Measurements from ENCODE around the gene ABCF2. TPM values are rescaled to one million over a fixed set of nuclear protein-coding genes. Genes with fewer than 3 reads are reported as not detected.
A peak's percentile ranks its signal among the peaks of the same experiment; 100 is the strongest.

Gene ABCF2
- total RNA-seq, 1 experiment from 2014 or later: 55.5 TPM

- Histone ChIP-seq H3K79me2 (ENCODE audit: low read length) (no peaks in the 10 kb centered on the region), H4K20me1 (ENCODE audit: low read length) (no peaks in the 10 kb centered on the region), H2AFZ (ENCODE audit: low read length) (no peak overlapping the region), H3K4me2 (ENCODE audit: low read length) (no peak overlapping the region), H3K4me1 (ENCODE audit: insufficient read depth, low read length) (no peaks in the 10 kb centered on the region), H3K27ac (ENCODE audit: low read length) (no peak overlapping the region), H3K36me3 (ENCODE audit: low read depth, low read length) (no peaks in the 10 kb centered on the region), H3K27me3 (ENCODE audit: low read length) (peaks cover 18% of the 10 kb centered on the region; the same call in 1 of the 2 replicates), H3K9me2 (replicated peaks; ENCODE audit: low read length) (no peaks in the 10 kb centered on the region), H3K4me3 (ENCODE audit: low read length) (no peak overlapping the region), H3F3A (ENCODE audit: low read length, unreplicated experiment) (no peaks in the 10 kb centered on the region), H3K9ac (ENCODE audit: low read length) (no peak overlapping the region), H3K9me3 (ENCODE audit: low read length) (no peaks in the 10 kb centered on the region)
- no peak for DNase-seq
- TF ChIP-seq EZH2phosphoT487 (IDR thresholded peaks at IDR 0.05; ENCODE audit: borderline replicate concordance, low read length) (no peak), CTCF (conservative IDR thresholded peaks at IDR 0.05; ENCODE audit: low read depth, low read length) (no peak), EZH2 (IDR thresholded peaks at IDR 0.05; ENCODE audit: low read length, unreplicated experiment) (no peak)
- POLR2A ChIA-PET (ENCODE audit: unreplicated experiment): no interaction called here
- intact Hi-C loops (cut with micrococcal nuclease): no loop called here
- ATAC-seq: no peak
- BruUV-seq (replicated peaks): no TSS peak
- CTCF ChIA-PET: no interaction called here
Observed at GRCh38 chr7:151181011-151181431, 46.0 kb downstream of the ABCF2 start.

- BruUV-seq (replicated peaks): no TSS peak
- Histone ChIP-seq H3K9me2 (replicated peaks; ENCODE audit: low read length) (no peaks in the 10 kb centered on the region), H4K20me1 (ENCODE audit: low read length) (no peaks in the 10 kb centered on the region), H3K27me3 (ENCODE audit: low read length) (peaks cover 18% of the 10 kb centered on the region; the same call in 1 of the 2 replicates), H3K4me2 (ENCODE audit: low read length) (no peak overlapping the region), H3K79me2 (ENCODE audit: low read length) (no peaks in the 10 kb centered on the region), H3K9me3 (ENCODE audit: low read length) (no peaks in the 10 kb centered on the region), H3K4me1 (ENCODE audit: insufficient read depth, low read length) (no peaks in the 10 kb centered on the region), H3K27ac (ENCODE audit: low read length) (no peak overlapping the region), H3K4me3 (ENCODE audit: low read length) (no peak overlapping the region), H3K9ac (ENCODE audit: low read length) (no peak overlapping the region), H3F3A (ENCODE audit: low read length, unreplicated experiment) (no peaks in the 10 kb centered on the region), H3K36me3 (ENCODE audit: low read depth, low read length) (no peaks in the 10 kb centered on the region), H2AFZ (ENCODE audit: low read length) (no peak overlapping the region)
- no peak for TF ChIP-seq EZH2 (IDR thresholded peaks at IDR 0.05; ENCODE audit: low read length, unreplicated experiment)
- no peak for TF ChIP-seq EZH2phosphoT487 (IDR thresholded peaks at IDR 0.05; ENCODE audit: borderline replicate concordance, low read length)
- TF ChIP-seq CTCF (conservative IDR thresholded peaks at IDR 0.05; ENCODE audit: low read depth, low read length): no peak
- ATAC-seq (no peak), DNase-seq (no peak)
- ChIA-PET POLR2A (ENCODE audit: unreplicated experiment) (no interaction called here), CTCF (no interaction called here)
- intact Hi-C loops (cut with micrococcal nuclease): no loop called here
Observed at GRCh38 chr7:151179946-151180345, 47.1 kb downstream of the ABCF2 start.

DNA sequence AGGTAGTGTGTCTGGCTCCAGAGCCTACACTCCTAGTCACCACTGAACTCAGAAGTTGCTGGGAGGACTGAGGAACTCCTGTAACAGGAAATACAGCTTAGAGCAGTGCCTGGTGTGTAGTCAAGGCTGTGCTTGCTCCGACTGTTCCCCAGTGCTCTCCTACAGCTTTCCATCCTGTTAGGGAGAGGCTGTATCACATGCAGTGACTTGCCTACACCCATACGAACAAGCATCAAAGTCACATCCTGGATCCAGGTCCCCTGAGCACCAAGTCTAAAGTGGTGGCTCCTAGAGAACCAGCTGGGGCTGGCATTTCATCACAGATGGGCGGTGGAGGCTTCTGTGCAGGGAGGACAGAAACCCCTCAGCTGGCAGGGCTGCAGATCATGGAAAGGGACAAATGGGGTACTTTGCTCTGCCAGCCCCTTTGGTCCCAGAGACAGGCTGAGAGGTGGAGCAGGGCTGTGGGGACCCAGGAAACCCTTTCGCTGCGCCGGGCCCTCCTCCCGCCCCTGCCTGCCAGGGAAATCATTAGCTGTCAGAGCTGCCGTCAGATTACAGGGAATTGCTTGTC lies 47.6 kb downstream of the ABCF2 start:
- Histone ChIP-seq H4K20me1 (ENCODE audit: low read length) (no peaks in the 10 kb centered on the region), H3K9me3 (ENCODE audit: low read length) (no peaks in the 10 kb centered on the region), H3K4me3 (ENCODE audit: low read length) (no peak overlapping the region), H3K9ac (ENCODE audit: low read length) (no peak overlapping the region), H3K36me3 (ENCODE audit: low read depth, low read length) (no peaks in the 10 kb centered on the region), H3K79me2 (ENCODE audit: low read length) (no peaks in the 10 kb centered on the region), H3K27ac (ENCODE audit: low read length) (no peak overlapping the region), H3K9me2 (replicated peaks; ENCODE audit: low read length) (no peaks in the 10 kb centered on the region), H3F3A (ENCODE audit: low read length, unreplicated experiment) (no peaks in the 10 kb centered on the region), H3K27me3 (ENCODE audit: low read length) (peaks cover 18% of the 10 kb centered on the region; the same call in 1 of the 2 replicates), H3K4me1 (ENCODE audit: insufficient read depth, low read length) (no peaks in the 10 kb centered on the region), H3K4me2 (ENCODE audit: low read length) (no peak overlapping the region), H2AFZ (ENCODE audit: low read length) (no peak overlapping the region)
- TF ChIP-seq EZH2 (IDR thresholded peaks at IDR 0.05; ENCODE audit: low read length, unreplicated experiment) (no peak), CTCF (conservative IDR thresholded peaks at IDR 0.05; ENCODE audit: low read depth, low read length) (no peak), EZH2phosphoT487 (IDR thresholded peaks at IDR 0.05; ENCODE audit: borderline replicate concordance, low read length) (no peak)
- ATAC-seq: peak; percentile 16; the same call in 1 of the 2 replicates
- no TSS peak for BruUV-seq (replicated peaks)
- ChIA-PET CTCF (no interaction called here), POLR2A (ENCODE audit: unreplicated experiment) (no interaction called here)
- no peak for DNase-seq
- intact Hi-C loops (cut with micrococcal nuclease): no loop called here

Measured in PC-3 (cell line).